GM10266 (cell line): Measurements from ENCODE around the gene PPP1R14D.

ENCODE experiments used
- DNase-seq: peaks from one replicate; pipeline ENCODE4 v3.0.0; 2012; ENCODE audit errors: extremely low spot score
- CTCF ChIP-seq: IDR thresholded peaks from 2 replicates; pipeline ENCODE4 v1.5.1; 2012; ENCODE audit warnings: mild to moderate bottlenecking, low read depth; ENCODE audit not compliant: control insufficient read depth, insufficient read depth; ENCODE audit errors: missing control alignments

PPP1R14D gene

GRCh38 chr15:40782609-40783227 is 45.8 kb downstream of the PPP1R14D start:
- peak; percentile 95 for TF ChIP-seq CTCF
- peak; percentile 68 for DNase-seq

- TF ChIP-seq CTCF = no peak
- DNase-seq = no peak
Observed at GRCh38 chr15:40776537-40777141, 51.9 kb downstream of the PPP1R14D start.

GRCh38 chr15:40775740-40776536 is 52.6 kb downstream of the PPP1R14D start:
- no peak for DNase-seq
- TF ChIP-seq CTCF = no peak

- no peak for TF ChIP-seq CTCF
- no peak for DNase-seq
Observed at GRCh38 chr15:40775007-40775406, 53.5 kb downstream of the PPP1R14D start.

- no peak for TF ChIP-seq CTCF
- no peak for DNase-seq
Observed at GRCh38 chr15:40773902-40774301, 54.6 kb downstream of the PPP1R14D start.

GRCh38 chr15:40773496-40773895 is 55.0 kb downstream of the PPP1R14D start:
- no peak for TF ChIP-seq CTCF
- DNase-seq = no peak

- DNase-seq = no peak
- no peak for TF ChIP-seq CTCF
Observed at GRCh38 chr15:40772014-40772413, 56.5 kb downstream of the PPP1R14D start.
